HCT116 (cell line): ENCODE data around the gene CPD. TPM values are rescaled to one million over a fixed set of nuclear protein-coding genes. Genes with fewer than 3 reads are reported as not detected.

Source experiments
- ATAC-seq: fragments of 200-7000 bp; cut with Tn5 transposase; 2 replicates; pipeline ENCODE4 v1.9.1; 2020; ENCODE audit warnings: mild to moderate bottlenecking, moderate library complexity
- BruUV-seq: library from RNA; stranded (reverse); fragments of 400-500 nt; replicated peaks from 2 replicates; lab custom pipeline; 2021; lab: Mats Ljungman, UMichigan
- CTCF ChIA-PET: fragments of 300-600 bp; sonication (Branson Sonifier 250); formaldehyde crosslinking; loops from one replicate; lab custom pipeline; 2021; ENCODE audit warnings: antibody characterized with exemption; lab: Charles Lee
- POLR2A ChIA-PET: fragments of 300-600, 350-600 bp; sonication (Branson Sonifier 250); formaldehyde crosslinking; loops from one replicate; lab custom pipeline; 2021; ENCODE audit warnings: antibody characterized with exemption; lab: Charles Lee
- RAD21 ChIA-PET, 2 experiments: fragments of 300-600 bp; sonication (Branson Sonifier 250); formaldehyde crosslinking; loops; one replicate each; lab custom pipeline; 2023; ENCODE audit warnings: low total read pairs in 2 of 2; ENCODE audit not compliant: uncharacterized antibody in 2 of 2, unreplicated experiment in 2 of 2, low non-redundant PET in 1 of 2; lab: Charles Lee
- DNase-seq: peaks from one replicate; pipeline ENCODE4 v3.0.0-alpha.2; 2010; ENCODE audit warnings: low read depth, low spot score
- H2AFZ ChIP-seq: fragments of 200-600 bp; shearing (Covaris generic), sonication (generic); 2 replicates; pipeline ENCODE4 v1.6.1; 2017; ENCODE audit warnings: low read depth, mixed run types, mixed read lengths, antibody characterized with exemption, low read length; ENCODE audit not compliant: poor library complexity, severe bottlenecking
- H3K27ac ChIP-seq: 2 replicates; pipeline ENCODE4 v1.5.1; 2012; ENCODE audit warnings: low read depth, low read length
- H3K27me3 ChIP-seq: fragments of 200-600 bp; sonication (generic); 2 replicates; pipeline ENCODE4 v1.6.1; 2016; ENCODE audit warnings: mixed run types, low read length, mixed read lengths; ENCODE audit not compliant: insufficient read depth
- H3K36me3 ChIP-seq, 2 experiments: fragments of 200-500 bp in 1 of 2; fragments of 200-600 bp in 1 of 2; sonication (Bioruptor generic) in 1 of 2; sonication (generic) in 1 of 2; 2 replicates each; pipeline versions ENCODE4 v1.5.1 to v1.6.1; 2014 to 2016; ENCODE audit warnings: low read length in 2 of 2, inconsistent platforms in 1 of 2, mixed read lengths in 1 of 2, mixed run types in 1 of 2; ENCODE audit not compliant: insufficient read depth in 2 of 2, control insufficient read depth in 1 of 2
- H3K4me1 ChIP-seq, 2 experiments: fragments of 200-600 bp in 1 of 2; sonication (generic) in 1 of 2; 2 replicates each; pipeline versions ENCODE4 v1.5.1 to v1.6.1; 2012 to 2017; ENCODE audit warnings: low read length in 2 of 2, inconsistent platforms in 1 of 2, mild to moderate bottlenecking in 1 of 2, mixed read lengths in 1 of 2, mixed run types in 1 of 2, moderate library complexity in 1 of 2; ENCODE audit not compliant: insufficient read depth in 2 of 2, control insufficient read depth in 1 of 2
- H3K4me2 ChIP-seq: fragments of 200-600 bp; sonication (generic); 2 replicates; pipeline ENCODE4 v1.6.1; 2017; ENCODE audit warnings: mixed run types, low read length, mixed read lengths
- H3K4me3 ChIP-seq, 2 experiments: fragments of 200-600 bp in 1 of 2; sonication (generic) in 1 of 2; replicated peaks in 1 of 2; 2 replicates each; pipeline ENCODE4 v1.5.1; 2011 to 2016; ENCODE audit warnings: low read length in 2 of 2, control low read depth in 1 of 2, low read depth in 1 of 2, mild to moderate bottlenecking in 1 of 2, mixed read lengths in 1 of 2, mixed run types in 1 of 2
- H3K79me2 ChIP-seq: fragments of 200-600 bp; sonication (generic); 2 replicates; pipeline ENCODE4 v1.6.1; 2017; ENCODE audit warnings: mild to moderate bottlenecking, mixed run types, low read length, moderate library complexity, mixed read lengths; ENCODE audit not compliant: insufficient read depth
- H3K9ac ChIP-seq: fragments of 200-600 bp; sonication (generic); 2 replicates; pipeline ENCODE4 v1.6.1; 2016; ENCODE audit warnings: low read length, mixed read lengths
- H3K9me2 ChIP-seq: fragments of 200-600 bp; sonication (generic), shearing (Covaris generic); 2 replicates; pipeline ENCODE4 v1.6.1; 2017; ENCODE audit warnings: mixed run types, mild to moderate bottlenecking, moderate library complexity; ENCODE audit not compliant: insufficient read depth
- H3K9me3 ChIP-seq, 2 experiments: fragments of 200-500 bp in 1 of 2; fragments of 200-600 bp in 1 of 2; sonication (Bioruptor generic) in 1 of 2; sonication (generic) in 1 of 2; 2 replicates each; pipeline ENCODE4 v1.6.1; 2014 to 2017; ENCODE audit warnings: low read length in 2 of 2, mixed read lengths in 2 of 2, inconsistent platforms in 1 of 2, low read depth in 1 of 2, mild to moderate bottlenecking in 1 of 2, mixed run types in 1 of 2, moderate library complexity in 1 of 2; ENCODE audit not compliant: control insufficient read depth in 1 of 2, insufficient read depth in 1 of 2
- H4K20me1 ChIP-seq: fragments of 200-600 bp; sonication (generic), shearing (Covaris generic); 2 replicates; pipeline ENCODE4 v1.6.1; 2017; ENCODE audit warnings: mixed run types, mild to moderate bottlenecking, moderate library complexity; ENCODE audit not compliant: insufficient read depth
- CEBPB ChIP-seq: IDR thresholded peaks from 2 replicates; pipeline ENCODE4 v1.6.1; 2012; ENCODE audit warnings: low read depth
- CTCF ChIP-seq, 3 experiments: fragments of 200-600 bp in 1 of 3; sonication (generic) in 1 of 3; IDR thresholded peaks in 2 of 3; conservative IDR thresholded peaks in 1 of 3; 2 replicates each; pipeline ENCODE4 v1.5.1; 2012 to 2017; ENCODE audit warnings: low read depth in 2 of 3, low read length in 2 of 3, antibody characterized with exemption in 1 of 3, borderline replicate concordance in 1 of 3, control low read depth in 1 of 3, mild to moderate bottlenecking in 1 of 3, mixed read lengths in 1 of 3, mixed run types in 1 of 3, moderate library complexity in 1 of 3; ENCODE audit not compliant: insufficient read depth in 1 of 3
- EGR1 ChIP-seq: IDR thresholded peaks from 2 replicates; pipeline ENCODE4 v1.6.1; 2012; ENCODE audit warnings: low read depth
- ELF1 ChIP-seq: IDR thresholded peaks from 2 replicates; pipeline ENCODE4 v1.6.1; 2012; ENCODE audit warnings: low read depth, borderline replicate concordance
- EZH2 ChIP-seq: fragments of 200-600 bp; sonication (generic); IDR thresholded peaks from 2 replicates; pipeline ENCODE4 v1.6.1; 2017; ENCODE audit warnings: antibody characterized with exemption, mixed run types
- FOSL1 ChIP-seq: IDR thresholded peaks from 2 replicates; pipeline ENCODE4 v1.6.1; 2012; ENCODE audit warnings: low read depth
- JUND ChIP-seq: IDR thresholded peaks from 2 replicates; pipeline ENCODE4 v1.6.1; 2012
- POLR2AphosphoS5 ChIP-seq: IDR thresholded peaks from 2 replicates; pipeline ENCODE4 v1.6.1; 2011; ENCODE audit warnings: mild to moderate bottlenecking, low read depth, low read length, moderate library complexity
- SIN3A ChIP-seq: IDR thresholded peaks from 2 replicates; pipeline ENCODE4 v1.6.1; 2012; ENCODE audit warnings: low read depth
- SP1 ChIP-seq: IDR thresholded peaks from 2 replicates; pipeline ENCODE4 v1.6.1; 2012; ENCODE audit warnings: low read depth
- YY1 ChIP-seq: IDR thresholded peaks from 2 replicates; pipeline ENCODE4 v1.6.1; 2011; ENCODE audit warnings: low read length, low read depth, moderate library complexity, mild to moderate bottlenecking; ENCODE audit not compliant: insufficient replicate concordance; ENCODE audit errors: extremely low read depth
- ZBTB33 ChIP-seq: IDR thresholded peaks from 2 replicates; pipeline ENCODE4 v1.6.1; 2011; ENCODE audit warnings: mild to moderate bottlenecking, low read length, moderate library complexity; ENCODE audit not compliant: insufficient replicate concordance; ENCODE audit errors: extremely low read depth
- ZNF274 ChIP-seq: fragments of 200-500 bp; sonication (Bioruptor generic); IDR thresholded peaks from 2 replicates; pipeline ENCODE4 v1.6.1; 2014; ENCODE audit warnings: mild to moderate bottlenecking, low read depth, low read length, inconsistent platforms
- intact Hi-C: fragments of 100-400 bp; cut with micrococcal nuclease; formaldehyde crosslinking; loops from 2 replicates; pipeline ENCODE4 v1.10.0; 2022
- total RNA-seq: library from RNA; stranded (reverse); gene quantifications from one replicate; pipeline ENCODE4 v1.2.1, GENCODE V29; 2021; ENCODE audit not compliant: unreplicated experiment
- TF ChIP-seq, protein P1 (sequence below): IDR thresholded peaks from 2 replicates; pipeline ENCODE4 v1.6.1; 2012

The CPD gene
- total RNA-seq, 1 experiment from 2014 or later = 47.2 TPM

DNA sequence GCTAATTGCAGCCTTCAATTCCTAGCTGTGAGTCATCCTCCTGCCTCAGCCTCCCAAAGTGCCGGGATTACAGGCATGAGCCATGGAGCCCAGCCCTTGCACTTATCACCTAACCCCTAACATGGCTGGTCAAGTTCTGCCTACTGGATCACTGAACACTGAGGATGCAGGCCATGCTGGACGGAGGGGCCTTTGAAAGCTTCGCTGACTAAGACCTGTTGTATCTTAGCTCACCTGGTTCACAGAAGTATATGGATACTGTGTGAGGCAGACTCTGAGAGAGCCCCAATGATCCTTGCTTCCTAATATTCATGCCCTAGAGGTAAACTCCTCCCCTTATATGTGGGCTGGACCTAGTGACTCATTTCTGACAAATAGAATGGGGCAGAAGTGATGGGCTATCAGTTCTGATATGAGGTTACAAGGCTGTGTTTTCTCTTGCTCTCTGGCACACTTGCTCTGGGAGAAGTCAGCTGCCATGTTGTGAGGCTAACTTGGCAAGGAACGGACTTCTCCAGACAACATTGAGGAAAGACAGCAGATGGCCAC is 33.1 kb upstream of the CPD start:
- H3K27me3 ChIP-seq = no peaks in the 10 kb centered on the region
- no peak overlapping the region for H3K4me3 ChIP-seq
- 0 out of 2 replicates have a peak, but pooled peaks have one; percentile 16 for TF ChIP-seq JUND
- TF ChIP-seq, protein P1, sequence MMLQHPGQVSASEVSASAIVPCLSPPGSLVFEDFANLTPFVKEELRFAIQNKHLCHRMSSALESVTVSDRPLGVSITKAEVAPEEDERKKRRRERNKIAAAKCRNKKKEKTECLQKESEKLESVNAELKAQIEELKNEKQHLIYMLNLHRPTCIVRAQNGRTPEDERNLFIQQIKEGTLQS = no peak
- H3K9me3 ChIP-seq = no peaks in the 10 kb centered on the region
- DNase-seq (no peak), ATAC-seq (peak; percentile 76)
- ChIA-PET POLR2A (interaction anchor here (1.4 kb wide), 1 partner anchor 9 kb away, joined by 3 read pairs; no protein-coding TSS in a partner anchor), RAD21 (interaction anchor here in 1 of 2 experiments (1.7 kb wide), 1 partner anchor 9 kb away, joined by 5 read pairs; no protein-coding TSS in a partner anchor), CTCF (interaction anchor here (0.8 to 1.5 kb wide), 2 partner anchors 9 to 241 kb away, joined by 3 to 12 read pairs; no protein-coding TSS in a partner anchor)
- no peaks in the 10 kb centered on the region for H3K36me3 ChIP-seq
- H4K20me1 ChIP-seq = no peaks in the 10 kb centered on the region
- peak overlapping the region; percentile 36 for H3K4me2 ChIP-seq
- peaks cover 10 to 11% of the 10 kb centered on the region in 2 experiments; a peak in 3 of 4 replicates for H3K4me1 ChIP-seq
- BruUV-seq = no TSS peak
- H3K27ac ChIP-seq = no peak overlapping the region
- H3K79me2 ChIP-seq = no peaks in the 10 kb centered on the region
- H3K9me2 ChIP-seq = no peaks in the 10 kb centered on the region
- H3K9ac ChIP-seq = no peak overlapping the region
- intact Hi-C loops = no loop called here
- H2AFZ ChIP-seq = peak overlapping the region; percentile 76

GRCh38 chr17:30346221-30346795 is 32.4 kb upstream of the CPD start:
- intact Hi-C loops = no loop called here
- H3K4me2 ChIP-seq = no peak overlapping the region
- BruUV-seq = no TSS peak
- H2AFZ ChIP-seq = peak overlapping the region; percentile 76
- no peaks in the 10 kb centered on the region for H3K36me3 ChIP-seq
- ATAC-seq (no peak), DNase-seq (no peak)
- no peaks in the 10 kb centered on the region for H3K79me2 ChIP-seq
- H3K4me1 ChIP-seq = peaks cover 9% of the 10 kb centered on the region in 2 experiments; a peak in 3 of 4 replicates
- no peak overlapping the region for H3K27ac ChIP-seq
- no peaks in the 10 kb centered on the region for H3K9me2 ChIP-seq
- H3K9me3 ChIP-seq = no peaks in the 10 kb centered on the region
- POLR2A ChIA-PET = interaction anchor here (1.4 kb wide), 1 partner anchor 8 kb away, joined by 3 read pairs; no protein-coding TSS in a partner anchor
- H3K4me3 ChIP-seq = no peak overlapping the region
- no peak overlapping the region for H3K9ac ChIP-seq
- CTCF ChIA-PET = no interaction called here
- H4K20me1 ChIP-seq = no peaks in the 10 kb centered on the region
- H3K27me3 ChIP-seq = no peaks in the 10 kb centered on the region
- RAD21 ChIA-PET = interaction anchor here in 1 of 2 experiments (1.7 kb wide), 1 partner anchor 10 kb away, joined by 5 read pairs; no protein-coding TSS in a partner anchor
- TF ChIP-seq SP1 (no peak), FOSL1 (no peak), EZH2 (no peak), YY1 (no peak), CEBPB (no peak), JUND (no peak), ELF1 (no peak), POLR2AphosphoS5 (no peak), SIN3A (no peak), EGR1 (no peak), ZNF274 (no peak), CTCF (IDR thresholded peaks at IDR 0.05 in 2 of 3, conservative IDR thresholded peaks at IDR 0.05 in 1 of 3; ENCODE audit: borderline replicate concordance in 1 of 3, insufficient read depth in 1 of 3, low read depth in 2 of 3, low read length in 2 of 3) (no peak), ZBTB33 (no peak)
- TF ChIP-seq, protein P1 = no peak
